ENCODE data around the gene PTGDS.

PTGDS gene

GRCh38 chr9:136978073-136978864 is 965 bp downstream of the PTGDS start (continued):
- TF ChIP-seq ZNF311 (tag by site-specific recombination; IDR thresholded peaks at IDR 0.05; ENCODE audit: borderline replicate concordance) (no peak), FEZF1 (tag by site-specific recombination; IDR thresholded peaks at IDR 0.05) (no peak), ELK4 (IDR thresholded peaks at IDR 0.05; ENCODE audit: borderline replicate concordance, low read depth, low read length) (no peak), ZNF132 (tag by site-specific recombination; IDR thresholded peaks at IDR 0.05; ENCODE audit: borderline replicate concordance) (no peak), PRDM6 (tag by site-specific recombination; IDR thresholded peaks at IDR 0.05) (no peak), ZBTB48 (tag by site-specific recombination; IDR thresholded peaks at IDR 0.05) (no peak), HOXA7 (CRISPR knock-in tag; IDR thresholded peaks at IDR 0.05; ENCODE audit: borderline replicate concordance) (no peak), ZNF398 (tag by site-specific recombination; IDR thresholded peaks at IDR 0.05) (no peak), IKZF3 (tag by site-specific recombination; IDR thresholded peaks at IDR 0.05) (no peak), ZFHX2 (tag by site-specific recombination; conservative IDR thresholded peaks at IDR 0.05) (peak; percentile 72), KLF8 (tag by site-specific recombination; IDR thresholded peaks at IDR 0.05) (peak; percentile 95), ZNF501 (tag by site-specific recombination; IDR thresholded peaks at IDR 0.05) (no peak), ZNF362 (tag by site-specific recombination; IDR thresholded peaks at IDR 0.05) (no peak), ZNF558 (tag by site-specific recombination; IDR thresholded peaks at IDR 0.05) (no peak), KLF1 (tag by site-specific recombination; IDR thresholded peaks at IDR 0.05) (peak; percentile 85), GLI2 (tag by site-specific recombination; IDR thresholded peaks at IDR 0.05; ENCODE audit: borderline replicate concordance, low read depth) (no peak)
- TF ChIP-seq, protein P1, sequence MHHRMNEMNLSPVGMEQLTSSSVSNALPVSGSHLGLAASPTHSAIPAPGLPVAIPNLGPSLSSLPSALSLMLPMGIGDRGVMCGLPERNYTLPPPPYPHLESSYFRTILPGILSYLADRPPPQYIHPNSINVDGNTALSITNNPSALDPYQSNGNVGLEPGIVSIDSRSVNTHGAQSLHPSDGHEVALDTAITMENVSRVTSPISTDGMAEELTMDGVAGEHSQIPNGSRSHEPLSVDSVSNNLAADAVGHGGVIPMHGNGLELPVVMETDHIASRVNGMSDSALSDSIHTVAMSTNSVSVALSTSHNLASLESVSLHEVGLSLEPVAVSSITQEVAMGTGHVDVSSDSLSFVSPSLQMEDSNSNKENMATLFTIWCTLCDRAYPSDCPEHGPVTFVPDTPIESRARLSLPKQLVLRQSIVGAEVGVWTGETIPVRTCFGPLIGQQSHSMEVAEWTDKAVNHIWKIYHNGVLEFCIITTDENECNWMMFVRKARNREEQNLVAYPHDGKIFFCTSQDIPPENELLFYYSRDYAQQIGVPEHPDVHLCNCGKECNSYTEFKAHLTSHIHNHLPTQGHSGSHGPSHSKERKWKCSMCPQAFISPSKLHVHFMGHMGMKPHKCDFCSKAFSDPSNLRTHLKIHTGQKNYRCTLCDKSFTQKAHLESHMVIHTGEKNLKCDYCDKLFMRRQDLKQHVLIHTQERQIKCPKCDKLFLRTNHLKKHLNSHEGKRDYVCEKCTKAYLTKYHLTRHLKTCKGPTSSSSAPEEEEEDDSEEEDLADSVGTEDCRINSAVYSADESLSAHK (tag by site-specific recombination; IDR thresholded peaks at IDR 0.05), result no peak

Data from HEK293 (cell line).